Neuronal stem cell (in vitro differentiated cells): ENCODE data around the gene DLL4. TPM values are rescaled to one million over a fixed set of nuclear protein-coding genes. Genes with fewer than 3 reads are reported as not detected.

ENCODE experiments used
- DNase-seq: peaks from one replicate; pipeline ENCODE4 v3.0.0-alpha.2; 2013; ENCODE audit warnings: low spot score
- H2AFZ ChIP-seq: one replicate; pipeline ENCODE4 v1.6.1; 2013; ENCODE audit warnings: mild to moderate bottlenecking, low read length, inconsistent platforms
- H2AK5ac ChIP-seq: 2 replicates; pipeline ENCODE4 v1.6.1; 2013; ENCODE audit warnings: low read depth, mild to moderate bottlenecking, inconsistent platforms, low read length, moderate library complexity, mixed read lengths
- H2BK120ac ChIP-seq: 2 replicates; pipeline ENCODE4 v1.6.1; 2013; ENCODE audit warnings: low read depth, mild to moderate bottlenecking, inconsistent platforms, low read length, moderate library complexity, mixed read lengths
- H2BK12ac ChIP-seq: one replicate; pipeline ENCODE4 v1.6.1; 2013; ENCODE audit warnings: low read length, inconsistent platforms
- H2BK15ac ChIP-seq: 2 replicates; pipeline ENCODE4 v1.6.1; 2013; ENCODE audit warnings: mild to moderate bottlenecking, low read length, inconsistent platforms, mixed read lengths
- H2BK5ac ChIP-seq: one replicate; pipeline ENCODE4 v1.6.1; 2013; ENCODE audit warnings: inconsistent platforms, mild to moderate bottlenecking, low read length, moderate library complexity
- H3K14ac ChIP-seq: one replicate; pipeline ENCODE4 v1.6.1; 2013; ENCODE audit warnings: low read length, inconsistent platforms
- H3K18ac ChIP-seq: 2 replicates; pipeline ENCODE4 v1.6.1; 2013; ENCODE audit warnings: low read length, inconsistent platforms
- H3K23ac ChIP-seq: 2 replicates; pipeline ENCODE4 v1.6.1; 2013; ENCODE audit warnings: low read depth, mild to moderate bottlenecking, mixed read lengths, low read length, inconsistent platforms; ENCODE audit not compliant: poor library complexity
- H3K27ac ChIP-seq: replicated peaks from 3 replicates; pipeline ENCODE4 v1.5.1; 2013; ENCODE audit warnings: low read length, inconsistent platforms
- H3K27me3 ChIP-seq, 3 experiments: 2 replicates each; pipeline ENCODE4 v1.6.1; 2013; ENCODE audit warnings: low read length in 3 of 3, mild to moderate bottlenecking in 2 of 3, inconsistent platforms in 1 of 3, low read depth in 1 of 3, mixed read lengths in 1 of 3, moderate library complexity in 1 of 3; ENCODE audit not compliant: control insufficient read depth in 3 of 3, insufficient read depth in 3 of 3
- H3K36me3 ChIP-seq, 2 donors: replicated peaks in 1 of 2; 2 replicates each; pipeline ENCODE4 v1.6.1; 2013; ENCODE audit warnings: low read length in 2 of 2; ENCODE audit not compliant: control insufficient read depth in 2 of 2, insufficient read depth in 2 of 2
- H3K4ac ChIP-seq: 2 replicates; pipeline ENCODE4 v1.6.1; 2013; ENCODE audit warnings: inconsistent platforms, mild to moderate bottlenecking, low read length, moderate library complexity
- H3K4me1 ChIP-seq, 2 donors: 1 replicate in 1 of 2; 2 replicates in 1 of 2; pipeline ENCODE4 v1.6.1; 2013; ENCODE audit warnings: low read length in 2 of 2, low read depth in 1 of 2; ENCODE audit not compliant: control insufficient read depth in 2 of 2, insufficient read depth in 1 of 2
- H3K4me2 ChIP-seq: one replicate; pipeline ENCODE4 v1.6.1; 2013; ENCODE audit warnings: mild to moderate bottlenecking, low read length, inconsistent platforms; ENCODE audit not compliant: insufficient read depth, poor library complexity, severe bottlenecking
- H3K4me3 ChIP-seq, 2 donors: 2 replicates each; pipeline ENCODE4 v1.5.1; 2013; ENCODE audit warnings: low read length in 2 of 2, mild to moderate bottlenecking in 2 of 2, inconsistent platforms in 1 of 2, moderate library complexity in 1 of 2
- H3K79me1 ChIP-seq: one replicate; pipeline ENCODE4 v1.6.1; 2013; ENCODE audit warnings: low read depth, mild to moderate bottlenecking, inconsistent platforms, low read length, moderate library complexity
- H3K9ac ChIP-seq: one replicate; pipeline ENCODE4 v1.6.1; 2013; ENCODE audit warnings: mild to moderate bottlenecking, low read depth, low read length, inconsistent platforms; ENCODE audit not compliant: poor library complexity
- H3K9me3 ChIP-seq, 2 donors: replicated peaks in 1 of 2; 2 replicates each; pipeline versions ENCODE3 to v1.6.1; 2013; ENCODE audit warnings: low read length in 2 of 2, mild to moderate bottlenecking in 2 of 2, inconsistent platforms in 1 of 2, low read depth in 1 of 2, mixed read lengths in 1 of 2, moderate library complexity in 1 of 2; ENCODE audit not compliant: control insufficient read depth in 2 of 2, insufficient read depth in 1 of 2
- H4K8ac ChIP-seq: one replicate; pipeline ENCODE4 v1.6.1; 2013; ENCODE audit warnings: low read depth, mild to moderate bottlenecking, inconsistent platforms, low read length, moderate library complexity
- H4K91ac ChIP-seq: one replicate; pipeline ENCODE4 v1.6.1; 2013; ENCODE audit warnings: low read length, low read depth, mild to moderate bottlenecking, inconsistent platforms; ENCODE audit not compliant: poor library complexity
- WGBS, 2 donors: extraction: QIAGEN DNeasy Blood & Tissue Kit; methylation state at CpG; one replicate each; pipeline ENCODE4 v1.1.7; 2013; ENCODE audit warnings: missing lambda C conversion rate in 2 of 2, mixed read lengths in 1 of 2; ENCODE audit not compliant: insufficient read length in 2 of 2, insufficient replicate concordance in 1 of 2; ENCODE audit errors: extremely low coverage in 2 of 2; 5-methylcytosine and 5-hydroxymethylcytosine counted together
- small RNA-seq: library from polyadenylated mRNA; stranded (forward); fragments of <200 nt; extraction: miRNeasy Mini kit (QIAGEN cat#:217004); gene quantifications from one replicate; pipeline ENCODE3, GENCODE V24; 2013; ENCODE audit not compliant: insufficient read depth

Gene DLL4

DNA sequence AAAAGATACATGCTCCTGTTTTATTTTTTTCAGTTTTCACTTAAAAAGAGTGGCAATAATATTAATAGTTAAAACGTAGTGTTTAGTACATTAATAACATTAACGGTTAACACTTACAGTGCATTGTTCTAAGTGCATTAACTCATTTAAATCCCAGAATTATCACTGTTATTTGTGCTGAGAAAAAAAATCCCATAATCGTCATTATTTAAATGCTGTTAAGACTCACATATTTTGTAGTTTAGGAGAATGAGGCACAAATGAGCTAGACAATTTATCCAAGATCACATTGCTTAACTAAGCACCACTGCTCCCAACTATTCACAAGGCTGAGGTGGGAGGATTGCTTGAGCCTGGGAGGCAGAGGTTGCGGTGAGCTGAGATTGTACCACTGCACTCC, 59.0 kb downstream of the DLL4 start:
- peaks cover 24 to 80% of the 10 kb centered on the region in 2 donors for H3K36me3 ChIP-seq
- no peak overlapping the region for H3K27ac ChIP-seq
- no peak overlapping the region for H3K4me2 ChIP-seq
- H3K9ac ChIP-seq, result no peak overlapping the region
- no peak for DNase-seq
- no peak overlapping the region for H2AFZ ChIP-seq
- no peak overlapping the region for H2BK12ac ChIP-seq
- no peak overlapping the region for H2BK15ac ChIP-seq
- no peak overlapping the region for H4K91ac ChIP-seq
- no peak overlapping the region for H3K4me3 ChIP-seq
- no peak overlapping the region for H3K4ac ChIP-seq
- H3K18ac ChIP-seq, result no peak overlapping the region
- H3K14ac ChIP-seq, result no peak overlapping the region
- H2BK120ac ChIP-seq, result no peak overlapping the region
- no peaks in the 10 kb centered on the region for H3K27me3 ChIP-seq
- H4K8ac ChIP-seq, result no peak overlapping the region
- H3K79me1 ChIP-seq, result no peaks in the 10 kb centered on the region
- H3K9me3 ChIP-seq, result peaks cover 0 to 2% of the 10 kb centered on the region in 2 donors
- no peaks in the 10 kb centered on the region for H3K4me1 ChIP-seq
- H3K23ac ChIP-seq, result no peak overlapping the region
- no CpG with 5 or more reads among the region's 4 CpGs for WGBS, 2 donors
- H2BK5ac ChIP-seq, result no peak overlapping the region
- H2AK5ac ChIP-seq, result no peak overlapping the region

Small RNAs within 50 kb of the gene (small RNA-seq; reads per million reads assigned to genes)
- gene ISCA1P4, result not detected
